C4-2B (cell line): ENCODE measurements around the gene C17orf100.

Experiments used
- ZFX ChIP-seq: fragments of 450-650 bp; IDR thresholded peaks from 2 replicates; pipeline ENCODE4 v1.6.1; 2017
- TF ChIP-seq, protein P1 (sequence below): fragments of 450-650 bp; conservative IDR thresholded peaks from 2 replicates; pipeline ENCODE4 v1.5.1; 2017; ENCODE audit warnings: mild to moderate bottlenecking

DNA sequence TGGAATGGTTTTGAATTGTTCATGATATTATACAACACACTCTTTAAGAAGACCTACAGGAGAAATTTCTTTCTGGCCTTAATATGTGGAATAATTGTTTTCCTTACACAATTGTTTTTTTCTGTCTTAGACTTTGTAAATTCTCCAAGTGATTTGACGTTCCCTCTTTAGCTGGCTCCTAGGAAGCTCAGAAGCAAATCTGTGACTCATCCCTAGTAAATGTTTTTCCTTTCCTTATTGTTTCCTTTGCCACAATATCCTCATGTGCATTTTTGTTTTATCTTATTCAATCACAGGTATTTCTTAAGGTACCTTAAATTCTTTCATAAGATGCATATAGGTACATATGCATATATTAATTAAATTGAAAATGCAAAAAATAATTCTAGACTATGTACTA, 24.5 kb upstream of the C17orf100 start:
- TF ChIP-seq, protein P1, sequence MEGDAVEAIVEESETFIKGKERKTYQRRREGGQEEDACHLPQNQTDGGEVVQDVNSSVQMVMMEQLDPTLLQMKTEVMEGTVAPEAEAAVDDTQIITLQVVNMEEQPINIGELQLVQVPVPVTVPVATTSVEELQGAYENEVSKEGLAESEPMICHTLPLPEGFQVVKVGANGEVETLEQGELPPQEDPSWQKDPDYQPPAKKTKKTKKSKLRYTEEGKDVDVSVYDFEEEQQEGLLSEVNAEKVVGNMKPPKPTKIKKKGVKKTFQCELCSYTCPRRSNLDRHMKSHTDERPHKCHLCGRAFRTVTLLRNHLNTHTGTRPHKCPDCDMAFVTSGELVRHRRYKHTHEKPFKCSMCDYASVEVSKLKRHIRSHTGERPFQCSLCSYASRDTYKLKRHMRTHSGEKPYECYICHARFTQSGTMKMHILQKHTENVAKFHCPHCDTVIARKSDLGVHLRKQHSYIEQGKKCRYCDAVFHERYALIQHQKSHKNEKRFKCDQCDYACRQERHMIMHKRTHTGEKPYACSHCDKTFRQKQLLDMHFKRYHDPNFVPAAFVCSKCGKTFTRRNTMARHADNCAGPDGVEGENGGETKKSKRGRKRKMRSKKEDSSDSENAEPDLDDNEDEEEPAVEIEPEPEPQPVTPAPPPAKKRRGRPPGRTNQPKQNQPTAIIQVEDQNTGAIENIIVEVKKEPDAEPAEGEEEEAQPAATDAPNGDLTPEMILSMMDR: no peak
- no peak for TF ChIP-seq ZFX
